ENCODE data around the gene ITPR1.

DNA sequence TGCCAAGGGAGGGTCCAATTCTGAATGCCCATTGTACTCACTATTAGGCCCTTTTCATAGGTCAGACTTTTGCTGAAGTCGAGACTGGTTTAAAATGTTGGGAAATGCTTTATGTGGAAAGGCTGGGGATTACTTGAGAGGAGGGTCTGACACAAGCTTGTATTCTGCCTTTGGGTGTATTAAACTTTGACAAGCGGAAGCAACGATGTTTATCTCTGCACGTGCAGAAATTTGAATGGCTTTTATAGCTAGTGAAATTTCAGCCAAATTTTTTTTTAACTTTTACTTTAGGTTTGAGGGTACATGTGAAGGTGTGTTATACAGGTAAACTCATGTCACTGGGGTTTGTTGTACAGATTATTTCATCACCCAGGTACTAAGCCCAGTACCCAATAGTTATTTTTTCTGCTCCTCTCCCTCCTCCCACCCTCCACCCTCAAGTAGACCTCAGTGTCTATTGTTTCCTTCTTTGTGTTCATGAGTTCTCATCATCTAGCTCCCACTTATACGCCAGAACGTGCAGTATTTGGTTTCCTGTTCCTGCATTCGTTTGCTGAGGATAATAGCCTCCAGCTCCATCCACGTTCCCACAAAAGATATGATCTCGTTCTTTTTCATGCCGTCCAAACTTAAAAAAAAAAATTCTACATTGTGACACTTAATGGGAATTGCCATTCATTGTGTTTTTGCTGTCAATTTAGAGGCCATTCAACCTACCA is 263.1 kb downstream of the ITPR1 start:
- TF ChIP-seq, protein P1, sequence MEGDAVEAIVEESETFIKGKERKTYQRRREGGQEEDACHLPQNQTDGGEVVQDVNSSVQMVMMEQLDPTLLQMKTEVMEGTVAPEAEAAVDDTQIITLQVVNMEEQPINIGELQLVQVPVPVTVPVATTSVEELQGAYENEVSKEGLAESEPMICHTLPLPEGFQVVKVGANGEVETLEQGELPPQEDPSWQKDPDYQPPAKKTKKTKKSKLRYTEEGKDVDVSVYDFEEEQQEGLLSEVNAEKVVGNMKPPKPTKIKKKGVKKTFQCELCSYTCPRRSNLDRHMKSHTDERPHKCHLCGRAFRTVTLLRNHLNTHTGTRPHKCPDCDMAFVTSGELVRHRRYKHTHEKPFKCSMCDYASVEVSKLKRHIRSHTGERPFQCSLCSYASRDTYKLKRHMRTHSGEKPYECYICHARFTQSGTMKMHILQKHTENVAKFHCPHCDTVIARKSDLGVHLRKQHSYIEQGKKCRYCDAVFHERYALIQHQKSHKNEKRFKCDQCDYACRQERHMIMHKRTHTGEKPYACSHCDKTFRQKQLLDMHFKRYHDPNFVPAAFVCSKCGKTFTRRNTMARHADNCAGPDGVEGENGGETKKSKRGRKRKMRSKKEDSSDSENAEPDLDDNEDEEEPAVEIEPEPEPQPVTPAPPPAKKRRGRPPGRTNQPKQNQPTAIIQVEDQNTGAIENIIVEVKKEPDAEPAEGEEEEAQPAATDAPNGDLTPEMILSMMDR (IDR thresholded peaks at IDR 0.05; ENCODE audit: poor library complexity, severe bottlenecking), result no peak
- TF ChIP-seq TAF1 (IDR thresholded peaks at IDR 0.05; ENCODE audit: low read depth) (no peak), SMC3 (conservative IDR thresholded peaks at IDR 0.05; ENCODE audit: poor library complexity) (no peak), EP300 (conservative IDR thresholded peaks at IDR 0.05; ENCODE audit: poor library complexity, severe bottlenecking) (no peak), POLR2AphosphoS5 (IDR thresholded peaks at IDR 0.05) (no peak), RAD21 (conservative IDR thresholded peaks at IDR 0.05) (no peak), EZH2 (IDR thresholded peaks at IDR 0.05; ENCODE audit: borderline replicate concordance, insufficient read depth, low read length, poor library complexity, severe bottlenecking) (no peak), MXI1 (conservative IDR thresholded peaks at IDR 0.05; ENCODE audit: poor library complexity, severe bottlenecking) (no peak)
- TF ChIP-seq, protein P2, sequence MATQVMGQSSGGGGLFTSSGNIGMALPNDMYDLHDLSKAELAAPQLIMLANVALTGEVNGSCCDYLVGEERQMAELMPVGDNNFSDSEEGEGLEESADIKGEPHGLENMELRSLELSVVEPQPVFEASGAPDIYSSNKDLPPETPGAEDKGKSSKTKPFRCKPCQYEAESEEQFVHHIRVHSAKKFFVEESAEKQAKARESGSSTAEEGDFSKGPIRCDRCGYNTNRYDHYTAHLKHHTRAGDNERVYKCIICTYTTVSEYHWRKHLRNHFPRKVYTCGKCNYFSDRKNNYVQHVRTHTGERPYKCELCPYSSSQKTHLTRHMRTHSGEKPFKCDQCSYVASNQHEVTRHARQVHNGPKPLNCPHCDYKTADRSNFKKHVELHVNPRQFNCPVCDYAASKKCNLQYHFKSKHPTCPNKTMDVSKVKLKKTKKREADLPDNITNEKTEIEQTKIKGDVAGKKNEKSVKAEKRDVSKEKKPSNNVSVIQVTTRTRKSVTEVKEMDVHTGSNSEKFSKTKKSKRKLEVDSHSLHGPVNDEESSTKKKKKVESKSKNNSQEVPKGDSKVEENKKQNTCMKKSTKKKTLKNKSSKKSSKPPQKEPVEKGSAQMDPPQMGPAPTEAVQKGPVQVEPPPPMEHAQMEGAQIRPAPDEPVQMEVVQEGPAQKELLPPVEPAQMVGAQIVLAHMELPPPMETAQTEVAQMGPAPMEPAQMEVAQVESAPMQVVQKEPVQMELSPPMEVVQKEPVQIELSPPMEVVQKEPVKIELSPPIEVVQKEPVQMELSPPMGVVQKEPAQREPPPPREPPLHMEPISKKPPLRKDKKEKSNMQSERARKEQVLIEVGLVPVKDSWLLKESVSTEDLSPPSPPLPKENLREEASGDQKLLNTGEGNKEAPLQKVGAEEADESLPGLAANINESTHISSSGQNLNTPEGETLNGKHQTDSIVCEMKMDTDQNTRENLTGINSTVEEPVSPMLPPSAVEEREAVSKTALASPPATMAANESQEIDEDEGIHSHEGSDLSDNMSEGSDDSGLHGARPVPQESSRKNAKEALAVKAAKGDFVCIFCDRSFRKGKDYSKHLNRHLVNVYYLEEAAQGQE (IDR thresholded peaks at IDR 0.05; ENCODE audit: borderline replicate concordance), result no peak

Measured in neural cell (in vitro differentiated cells).